AG10803 (cell line): ENCODE data around the gene HSPBP1.
A peak's percentile ranks its signal among the peaks of the same experiment; 100 is the strongest.

Source experiments
- DNase-seq: peaks from one replicate; pipeline ENCODE4 v3.0.0; 2010; ENCODE audit warnings: low read depth
- H3K4me3 ChIP-seq: 2 replicates; pipeline ENCODE4 v1.5.1; 2011; ENCODE audit warnings: mild to moderate bottlenecking, low read length, control low read depth
- TF ChIP-seq, protein P1 (sequence below): conservative IDR thresholded peaks from 2 replicates; pipeline ENCODE4 v1.5.1; 2011; ENCODE audit warnings: mild to moderate bottlenecking, low read length, control low read depth, inconsistent platforms

Gene HSPBP1

DNA sequence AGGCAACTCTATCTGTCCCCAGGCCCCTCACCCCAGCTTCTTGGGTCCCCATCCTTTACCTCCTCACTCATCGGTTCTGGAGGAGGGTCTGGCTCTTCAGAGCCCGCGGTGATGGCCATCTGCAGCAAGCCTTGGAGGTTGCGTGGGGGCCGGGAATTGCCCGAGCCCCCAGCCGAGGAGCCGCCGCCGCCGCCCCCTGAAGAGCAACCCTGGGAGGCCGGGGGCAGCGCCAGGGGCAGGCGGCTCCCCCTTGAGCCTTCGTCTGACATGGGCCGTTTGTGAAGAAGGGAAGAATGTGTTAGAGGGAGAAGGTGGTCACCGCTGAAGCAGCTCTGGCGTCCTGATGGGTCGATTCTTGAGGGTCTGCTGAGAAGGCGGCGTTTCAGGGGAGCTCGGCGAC is 570 bp downstream of the HSPBP1 start:
- H3K4me3 ChIP-seq: peak overlapping the region; percentile 93
- TF ChIP-seq, protein P1, sequence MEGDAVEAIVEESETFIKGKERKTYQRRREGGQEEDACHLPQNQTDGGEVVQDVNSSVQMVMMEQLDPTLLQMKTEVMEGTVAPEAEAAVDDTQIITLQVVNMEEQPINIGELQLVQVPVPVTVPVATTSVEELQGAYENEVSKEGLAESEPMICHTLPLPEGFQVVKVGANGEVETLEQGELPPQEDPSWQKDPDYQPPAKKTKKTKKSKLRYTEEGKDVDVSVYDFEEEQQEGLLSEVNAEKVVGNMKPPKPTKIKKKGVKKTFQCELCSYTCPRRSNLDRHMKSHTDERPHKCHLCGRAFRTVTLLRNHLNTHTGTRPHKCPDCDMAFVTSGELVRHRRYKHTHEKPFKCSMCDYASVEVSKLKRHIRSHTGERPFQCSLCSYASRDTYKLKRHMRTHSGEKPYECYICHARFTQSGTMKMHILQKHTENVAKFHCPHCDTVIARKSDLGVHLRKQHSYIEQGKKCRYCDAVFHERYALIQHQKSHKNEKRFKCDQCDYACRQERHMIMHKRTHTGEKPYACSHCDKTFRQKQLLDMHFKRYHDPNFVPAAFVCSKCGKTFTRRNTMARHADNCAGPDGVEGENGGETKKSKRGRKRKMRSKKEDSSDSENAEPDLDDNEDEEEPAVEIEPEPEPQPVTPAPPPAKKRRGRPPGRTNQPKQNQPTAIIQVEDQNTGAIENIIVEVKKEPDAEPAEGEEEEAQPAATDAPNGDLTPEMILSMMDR: no peak
- DNase-seq: no peak

DNA sequence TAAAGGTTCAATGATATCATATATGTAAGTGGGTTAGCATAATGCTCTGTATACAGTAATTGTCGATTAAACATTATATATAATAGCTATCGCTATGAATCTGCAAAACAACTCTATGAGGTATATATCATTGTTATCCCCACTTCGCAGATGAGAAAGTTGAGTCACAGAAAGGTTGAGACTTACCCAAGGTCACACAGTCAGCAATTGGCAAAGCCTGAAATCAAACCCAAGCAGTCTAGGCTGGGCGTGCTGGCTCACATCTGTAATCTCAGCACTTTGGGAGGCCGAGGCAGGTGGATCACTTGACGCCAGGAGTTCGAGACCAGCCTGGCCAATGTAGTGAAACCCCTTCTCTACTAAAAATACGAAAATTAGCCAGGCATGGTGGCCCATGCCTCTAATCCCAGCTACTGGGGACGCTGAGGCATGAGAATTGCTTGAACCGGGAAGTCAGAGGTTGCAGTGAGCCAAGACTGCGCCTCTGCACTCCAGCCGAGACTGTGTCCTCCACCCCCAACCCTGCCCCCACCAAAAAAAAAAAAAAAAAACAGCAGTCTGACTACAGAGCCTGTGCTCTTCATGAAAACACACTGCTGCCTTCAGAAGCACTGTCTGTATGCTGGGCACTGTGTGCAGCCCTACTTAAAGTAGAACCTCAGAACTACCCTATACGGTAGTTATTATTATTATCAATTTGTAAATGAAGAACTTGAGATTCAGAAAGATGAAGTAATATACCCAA is 1.3 kb downstream of the HSPBP1 start:
- TF ChIP-seq, protein P1: no peak
- peak overlapping the region; percentile 93; the same call in 1 of the 2 replicates for H3K4me3 ChIP-seq
- DNase-seq: no peak

DNA sequence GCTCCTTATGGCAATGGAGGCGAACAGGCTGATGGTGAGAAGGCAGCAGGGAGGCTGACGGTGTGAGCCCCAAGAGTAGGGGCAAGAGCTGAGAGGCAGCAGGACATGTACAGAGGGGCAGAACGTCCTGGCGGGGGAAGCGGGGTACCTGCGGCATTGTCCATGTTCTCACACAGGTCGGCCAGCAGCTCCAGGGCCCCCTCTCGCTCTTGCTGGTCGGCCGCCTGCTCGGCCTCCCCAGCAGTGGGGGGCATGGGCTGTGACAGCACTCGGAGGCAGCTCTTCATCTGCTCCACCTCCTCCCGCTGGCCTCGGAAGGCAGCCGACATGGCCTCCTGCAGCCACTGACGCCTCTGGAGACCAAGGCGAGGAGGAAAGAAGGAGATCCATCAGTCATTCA is 2.4 kb downstream of the HSPBP1 start:
- TF ChIP-seq, protein P1: no peak
- DNase-seq: no peak
- H3K4me3 ChIP-seq: no peak overlapping the region

DNA sequence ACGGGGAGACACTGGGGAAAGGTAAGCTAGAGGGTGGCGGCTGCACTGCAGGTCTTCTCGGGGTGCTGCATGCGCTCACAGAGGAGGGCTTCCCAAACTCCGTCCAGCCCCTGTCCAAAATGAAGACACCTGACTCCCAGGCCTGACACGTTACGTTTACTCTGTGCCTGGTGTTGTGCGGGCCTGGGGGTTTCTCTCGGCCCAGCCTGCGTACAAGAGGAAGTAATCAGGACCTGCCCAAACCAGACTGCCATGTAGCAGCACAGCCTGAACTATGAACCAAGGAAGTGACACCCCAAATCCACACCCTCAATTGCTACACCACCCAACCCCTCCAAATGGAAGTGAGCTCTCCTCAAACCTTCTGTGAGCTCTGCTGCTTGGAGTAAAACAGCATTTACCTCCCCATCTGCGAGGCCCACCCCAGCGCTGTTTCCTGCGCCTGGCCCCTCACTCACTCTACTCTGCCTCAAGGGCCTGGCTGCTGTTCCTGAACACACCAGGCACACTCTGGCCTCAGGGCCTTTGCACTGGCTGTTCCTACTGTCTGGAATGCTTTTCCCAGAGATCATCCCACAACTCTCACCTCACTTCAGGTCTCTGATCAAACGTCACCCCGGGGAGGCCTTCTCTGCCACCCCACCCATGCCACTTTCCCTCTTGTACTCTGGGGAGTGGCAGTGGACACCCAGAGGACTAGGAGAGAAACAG is 3.0 kb downstream of the HSPBP1 start:
- no peak overlapping the region for H3K4me3 ChIP-seq
- no peak for DNase-seq
- TF ChIP-seq, protein P1: no peak

DNA sequence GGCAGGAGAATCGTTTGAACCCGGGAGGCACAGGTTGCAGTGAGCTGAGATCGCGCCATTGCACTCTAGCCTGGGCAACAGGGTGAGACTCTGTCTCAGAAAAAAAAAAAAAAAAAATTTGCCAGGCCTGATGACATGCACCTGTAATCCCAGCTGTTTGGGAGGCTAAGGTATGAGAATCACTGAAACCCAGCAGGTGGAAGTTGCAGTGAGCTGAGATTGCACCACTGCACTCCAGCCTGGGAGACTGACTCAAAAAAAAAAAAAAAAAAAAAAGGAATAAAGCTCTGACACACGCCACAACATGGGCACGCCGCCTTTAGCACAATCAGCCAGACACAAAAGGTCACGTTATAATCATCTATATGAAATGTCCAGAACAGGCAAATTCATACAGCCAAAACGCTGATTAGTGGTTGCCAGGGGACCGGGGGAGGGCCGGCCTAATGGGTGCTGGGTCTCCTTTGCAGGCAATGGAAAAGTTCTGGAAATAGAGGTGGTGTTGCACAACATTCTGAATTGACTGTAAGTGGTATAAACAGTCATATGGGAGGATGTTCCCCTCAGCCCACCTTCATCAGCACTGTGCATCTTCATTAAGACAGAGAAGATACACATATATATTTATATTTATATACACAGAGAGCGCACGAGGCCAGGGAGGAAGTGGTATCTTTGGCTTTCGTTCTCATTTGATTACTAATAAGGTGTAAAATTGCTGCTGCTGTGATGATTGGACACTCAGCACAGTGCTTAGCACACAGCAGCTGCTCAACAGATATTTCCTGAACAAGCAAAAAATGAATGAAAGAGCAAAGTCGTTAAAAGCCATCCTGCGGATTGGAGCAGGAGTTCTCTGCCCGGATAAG is 3.8 kb downstream of the HSPBP1 start:
- DNase-seq: no peak
- no peak overlapping the region for H3K4me3 ChIP-seq
- TF ChIP-seq, protein P1: no peak

DNA sequence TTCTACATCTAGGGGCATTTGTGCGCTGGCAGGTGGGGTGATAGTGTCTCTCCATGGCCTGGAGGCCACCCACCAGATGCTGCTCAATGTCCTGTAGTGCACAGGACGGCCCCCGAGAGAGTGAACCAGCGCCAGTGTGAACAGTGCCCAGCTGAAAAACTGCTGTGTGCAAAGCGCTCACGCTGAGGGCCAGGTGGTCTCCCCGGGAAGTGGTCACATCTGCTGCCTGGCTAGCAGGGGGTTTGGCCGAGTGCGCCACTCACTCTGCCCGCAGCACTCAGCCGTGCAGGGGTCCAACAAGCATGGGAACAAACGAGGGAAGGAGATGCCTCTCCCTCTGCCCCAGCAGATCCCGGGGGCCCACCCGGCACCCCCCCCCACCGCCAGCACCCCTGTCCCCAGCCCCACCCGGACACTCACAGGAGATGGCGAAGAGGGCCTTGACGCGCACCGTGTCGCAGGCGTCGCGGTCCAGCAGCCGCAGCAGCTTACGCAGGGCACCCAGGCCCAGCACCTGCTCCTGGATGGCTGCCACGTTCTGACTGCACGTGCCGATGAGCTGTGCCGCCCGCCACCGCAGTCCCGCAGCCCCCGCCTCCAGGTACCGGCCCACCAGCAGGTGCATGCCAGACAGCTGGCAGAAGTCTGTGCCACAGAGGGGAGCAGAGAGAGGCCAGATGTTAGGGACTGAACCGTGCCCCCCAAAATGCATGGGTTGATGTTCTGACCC is 5.8 kb downstream of the HSPBP1 start:
- TF ChIP-seq, protein P1: no peak
- no peak for DNase-seq
- H3K4me3 ChIP-seq: no peak overlapping the region
